ENCODE results near the gene LSM14B.

DNA sequence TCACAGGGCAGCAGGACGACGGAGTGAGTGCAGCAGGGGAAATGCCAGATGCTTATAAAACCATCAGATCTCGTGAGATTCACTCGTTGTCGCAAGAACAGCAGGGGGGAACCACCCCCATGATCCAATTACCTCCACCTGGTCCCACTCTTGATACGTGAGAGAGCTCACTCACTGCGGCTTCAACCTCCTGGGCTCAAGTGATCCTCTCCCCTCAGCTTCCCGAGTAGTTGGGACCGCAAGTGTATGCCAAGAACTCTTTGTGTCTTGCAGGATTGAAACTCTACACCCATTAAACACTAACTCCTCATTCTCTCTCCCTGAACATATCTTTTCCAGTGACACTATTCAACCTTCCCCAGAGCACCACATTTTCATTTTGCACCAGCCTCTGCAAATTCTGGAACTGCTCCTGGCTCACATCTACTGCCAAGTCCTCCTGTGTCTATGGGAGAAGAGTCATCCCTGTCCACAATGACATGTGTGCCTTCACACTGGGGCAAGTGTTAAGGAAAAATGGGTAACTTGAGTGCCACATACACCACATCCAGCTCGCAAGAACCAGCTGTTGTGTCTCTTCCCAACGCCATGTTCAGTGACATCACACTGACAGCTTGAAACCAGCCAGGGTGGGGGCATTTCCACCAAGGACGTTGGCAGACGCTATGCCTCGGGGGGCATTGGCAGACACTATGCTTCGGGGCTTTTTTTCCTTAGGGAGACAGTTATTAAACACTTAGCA, 41.9 kb upstream of the LSM14B start:
- TF ChIP-seq POLR2AphosphoS5 (IDR thresholded peaks at IDR 0.05; ENCODE audit: borderline replicate concordance, low read depth, low read length) (no peak), EZH2 (IDR thresholded peaks at IDR 0.05) (no peak)

All from SK-N-MC (cell line).